ENCODE results near the gene CBX8. TPM values are rescaled to one million over a fixed set of nuclear protein-coding genes. Genes with fewer than 3 reads are reported as not detected.

Gene CBX8
- total and polyA plus RNA-seq, 2 of the 8 experiments (the other 6 are each of a cell fraction or from before 2014, with no cell fraction given): 0.09 to 2.1 TPM

GRCh38 chr17:79820959-79821330 lies 24.1 kb upstream of the CBX8 start:
- H3K4ac ChIP-seq (replicated peaks; ENCODE audit: insufficient read length, low read depth, low read length): no peak overlapping the region
- H3K4me2 ChIP-seq (ENCODE audit: insufficient read depth in 1 of 2, low read depth in 2 of 2, low read length in 2 of 2): no peak overlapping the region
- peaks cover 35 to 77% (median 62%) of the 10 kb centered on the region in 4 experiments for H3K27me3 ChIP-seq (replicated peaks in 1 of 4; ENCODE audit: control insufficient read depth in 3 of 4, extremely low read depth in 1 of 4, insufficient read depth in 3 of 4, low read length in 3 of 4)
- H4K8ac ChIP-seq (ENCODE audit: extremely low read depth, insufficient read depth, low read length): no peak overlapping the region
- no peak for DNase-seq (ENCODE audit: low read depth in 1 of 2, low spot score in 2 of 2)
- 90% methylated on average over 4 of the region's 4 CpGs; no CpG with 5 or more reads in 1 of the 2 experiments for WGBS, 2 experiments (ENCODE audit: extremely low coverage in 1 of 2, insufficient coverage in 1 of 2, insufficient read length in 1 of 2, insufficient replicate concordance in 2 of 2, low coverage in 1 of 2, low lambda C conversion rate in 2 of 2, missing lambda C conversion rate in 1 of 2)
- no peak overlapping the region for H2BK120ac ChIP-seq (replicated peaks; ENCODE audit: low read depth, low read length)
- no peak overlapping the region for H3K18ac ChIP-seq (ENCODE audit: extremely low read depth, low read length)
- no peak overlapping the region for H3K4me3 ChIP-seq (ENCODE audit: extremely low read depth in 1 of 4, insufficient read depth in 2 of 4, low read depth in 3 of 4, low read length in 4 of 4)
- H2BK12ac ChIP-seq (ENCODE audit: low read depth, low read length): no peak overlapping the region
- H4K5ac ChIP-seq (ENCODE audit: insufficient read length, low read depth, low read length): no peak overlapping the region
- peaks cover 0 to 5% (median 0%) of the 10 kb centered on the region in 4 experiments; a peak in 3 of 7 replicates for H3K4me1 ChIP-seq (replicated peaks in 1 of 4; ENCODE audit: control insufficient read depth in 3 of 4, insufficient read depth in 4 of 4, low read length in 3 of 4)
- H3K56ac ChIP-seq (replicated peaks; ENCODE audit: insufficient read length, low read depth, low read length): no peak overlapping the region
- H3K23ac ChIP-seq (ENCODE audit: insufficient read length): no peak overlapping the region
- no peaks in the 10 kb centered on the region for H3K79me2 ChIP-seq (ENCODE audit: control insufficient read depth in 1 of 2, insufficient read depth in 2 of 2, low read length in 2 of 2)
- no peak overlapping the region for H2BK5ac ChIP-seq (ENCODE audit: low read depth, low read length)
- no peak overlapping the region for H3K9ac ChIP-seq (replicated peaks in 1 of 4; ENCODE audit: extremely low read depth in 1 of 4, low read depth in 3 of 4, low read length in 3 of 4)
- H4K91ac ChIP-seq (replicated peaks; ENCODE audit: insufficient read length, low read length): no peak overlapping the region
- no peaks in the 10 kb centered on the region for H3K36me3 ChIP-seq (ENCODE audit: control insufficient read depth in 2 of 4, insufficient read depth in 4 of 4, low read length in 3 of 4)
- ChIA-PET CTCF (ENCODE audit: partially characterized antibody) (interaction anchor here (0.7 to 24.7 kb wide), 8 partner anchors 8 to 190 kb away, joined by 3 to 576 read pairs (median 4); partner anchors contain the start of gene CBX8), POLR2A (ENCODE audit: partially characterized antibody) (interaction anchor here (1.4 to 24.0 kb wide), 2 partner anchors 9 to 17 kb away, joined by 3 to 374 read pairs; no protein-coding TSS in a partner anchor)
- no peaks in the 10 kb centered on the region for H3K79me1 ChIP-seq (ENCODE audit: low read depth, low read length)
- no peaks in the 10 kb centered on the region for H3K9me3 ChIP-seq (ENCODE audit: insufficient read depth in 2 of 2, low read depth in 1 of 2, low read length in 1 of 2)
- no peak overlapping the region for H2AFZ ChIP-seq (ENCODE audit: low read length)
- H3K23me2 ChIP-seq (ENCODE audit: low read depth, low read length): no peaks in the 10 kb centered on the region; the same call in 1 of the 2 replicates
- no peak overlapping the region for H2BK15ac ChIP-seq (ENCODE audit: low read length)
- H2BK20ac ChIP-seq (ENCODE audit: low read length): no peak overlapping the region
- H3K14ac ChIP-seq (ENCODE audit: insufficient read length): no peak overlapping the region
- no peak overlapping the region for H2AK5ac ChIP-seq (ENCODE audit: low read depth, low read length)
- FAIRE-seq: no peak
- H4K20me1 ChIP-seq (replicated peaks in 1 of 2; ENCODE audit: control insufficient read depth in 1 of 2, insufficient read depth in 2 of 2, low read length in 2 of 2): no peaks in the 10 kb centered on the region
- no peak overlapping the region for H3K27ac ChIP-seq (ENCODE audit: low read depth, low read length)
- TF ChIP-seq SAP30 (IDR thresholded peaks at IDR 0.05; ENCODE audit: insufficient read depth, insufficient replicate concordance, low read length) (no peak), SP2 (IDR thresholded peaks at IDR 0.05; ENCODE audit: low read length) (no peak)

All from H1 (cell line).